Measurements from ENCODE around the gene GUCY1B1.

GUCY1B1 gene

DNA sequence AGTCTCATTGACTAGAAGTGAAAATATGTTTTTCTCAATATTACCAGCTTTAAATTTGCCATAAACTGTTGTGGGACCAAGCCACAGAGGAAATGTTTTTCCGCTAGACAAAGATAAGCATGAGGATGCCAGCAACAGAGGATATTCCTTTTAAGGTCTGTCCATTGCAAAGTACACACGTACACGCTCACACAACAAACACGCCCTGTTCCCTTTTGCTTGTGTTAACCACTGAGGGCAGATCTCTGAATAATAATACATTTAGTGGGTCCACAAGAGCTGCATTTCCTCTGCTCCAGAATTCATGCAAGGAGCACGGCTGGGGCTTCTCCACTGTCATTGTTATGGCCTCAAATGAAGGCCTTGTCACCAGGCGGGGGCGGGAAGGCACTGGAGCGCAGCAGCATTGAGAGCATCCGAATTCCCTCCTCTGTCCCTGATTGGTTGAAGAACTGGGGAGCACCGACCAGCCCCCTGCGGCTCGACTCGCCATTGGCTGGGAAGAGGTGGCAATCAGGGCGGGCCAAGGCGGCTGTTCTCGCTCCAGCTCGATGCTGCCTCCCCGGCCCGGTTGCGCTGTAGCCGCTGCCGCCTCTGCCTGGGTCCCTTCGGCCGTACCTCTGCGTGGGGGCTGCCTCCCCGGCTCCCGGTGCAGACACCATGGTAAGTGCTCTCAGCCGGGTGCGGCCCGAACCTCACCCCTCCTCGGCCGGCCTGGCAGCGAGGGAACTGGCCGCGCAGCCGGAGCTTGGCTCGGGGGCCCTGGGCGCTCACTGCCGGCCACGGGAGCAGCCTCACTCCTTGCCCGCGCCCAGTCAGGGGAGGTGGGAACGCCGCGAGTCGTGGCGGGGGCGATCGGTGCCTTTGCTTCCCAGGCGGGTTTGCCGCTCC, at the start of gene GUCY1B1:
TSS of gene GUCY1B1 (plus strand) at position 541 of the 891 bp plus-strand sequence. CDS start at position 661, 120 bp downstream.
- no peaks in the 10 kb centered on the region for H3K36me3 ChIP-seq (ENCODE audit: control insufficient read depth in 2 of 2, insufficient read depth in 2 of 2, low read length in 2 of 2)
- peak within 1 kb of the TSS; percentile 28 to 69 for H3K9ac ChIP-seq (ENCODE audit: low read depth in 1 of 2, low read length in 2 of 2)
- peaks cover 0 to 2% of the 10 kb centered on the region in 2 donors for H3K4me1 ChIP-seq (ENCODE audit: control insufficient read depth in 2 of 2, insufficient read depth in 2 of 2, low read length in 2 of 2)
- H3K4me3 ChIP-seq (ENCODE audit: low read length in 2 of 2) = peak within 1 kb of the TSS; percentile 58 to 66
- H3K27ac ChIP-seq (ENCODE audit: low read depth in 2 of 2, low read length in 2 of 2) = peak within 1 kb of the TSS; percentile 58 to 66
- H3K27me3 ChIP-seq (ENCODE audit: control insufficient read depth in 2 of 2, insufficient read depth in 2 of 2, low read length in 2 of 2) = peaks cover 0 to 4% of the 10 kb centered on the region in 2 donors
- H3K9me3 ChIP-seq (ENCODE audit: control insufficient read depth in 2 of 2, low read length in 2 of 2) = no peaks in the 10 kb centered on the region

DNA sequence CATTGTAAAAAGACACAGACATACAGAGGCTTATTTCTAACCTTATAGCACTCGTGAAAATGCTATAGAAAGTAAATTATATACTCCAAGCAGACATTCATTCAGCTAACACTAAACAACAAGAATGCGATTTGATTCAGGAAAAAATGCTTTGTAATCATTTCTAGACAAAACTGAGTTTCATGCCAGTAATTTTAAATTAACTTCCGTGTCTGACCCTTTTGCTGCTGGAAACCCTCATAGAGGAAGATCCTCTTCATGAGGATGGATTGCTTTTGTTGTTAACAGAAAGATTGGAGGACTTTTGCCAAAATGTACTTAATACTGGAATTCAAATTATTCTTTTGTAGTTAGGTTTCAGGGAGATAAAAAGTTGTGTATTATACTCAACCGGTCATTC, 48.9 kb upstream of the GUCY1B1 start:
- no peaks in the 10 kb centered on the region for H3K36me3 ChIP-seq (ENCODE audit: control insufficient read depth in 2 of 2, insufficient read depth in 2 of 2, low read length in 2 of 2)
- H3K9ac ChIP-seq (ENCODE audit: low read depth in 1 of 2, low read length in 2 of 2) = no peak overlapping the region
- H3K4me1 ChIP-seq (ENCODE audit: control insufficient read depth in 2 of 2, insufficient read depth in 2 of 2, low read length in 2 of 2) = no peaks in the 10 kb centered on the region
- H3K4me3 ChIP-seq (ENCODE audit: low read length in 2 of 2) = no peak overlapping the region
- no peaks in the 10 kb centered on the region for H3K27me3 ChIP-seq (ENCODE audit: control insufficient read depth in 2 of 2, insufficient read depth in 2 of 2, low read length in 2 of 2)
- no peaks in the 10 kb centered on the region for H3K9me3 ChIP-seq (ENCODE audit: control insufficient read depth in 2 of 2, low read length in 2 of 2)
- H3K27ac ChIP-seq (ENCODE audit: low read depth in 2 of 2, low read length in 2 of 2) = no peak overlapping the region

DNA sequence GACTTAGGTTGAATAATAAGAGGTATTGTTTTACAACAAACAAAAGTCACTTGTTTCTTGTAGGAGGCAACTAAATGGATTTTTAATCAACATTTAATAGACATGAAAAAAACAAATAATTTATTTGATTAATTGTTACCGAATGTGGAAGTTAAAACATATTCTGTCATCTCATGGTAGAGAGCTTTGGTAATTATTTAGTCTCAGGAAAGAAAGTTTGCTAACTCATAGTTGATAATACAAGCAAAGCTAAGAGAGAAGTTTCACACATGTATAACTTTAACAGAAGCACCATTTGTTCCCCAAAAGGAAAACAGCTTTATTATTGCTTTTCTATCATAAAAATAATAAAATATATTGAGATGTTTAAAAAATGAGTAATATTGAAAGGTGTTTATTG, 47.3 kb upstream of the GUCY1B1 start:
- H3K27me3 ChIP-seq (ENCODE audit: control insufficient read depth in 2 of 2, insufficient read depth in 2 of 2, low read length in 2 of 2) = no peaks in the 10 kb centered on the region
- H3K4me3 ChIP-seq (ENCODE audit: low read length in 2 of 2) = no peak overlapping the region
- H3K9me3 ChIP-seq (ENCODE audit: control insufficient read depth in 2 of 2, low read length in 2 of 2) = no peaks in the 10 kb centered on the region
- no peak overlapping the region for H3K9ac ChIP-seq (ENCODE audit: low read depth in 1 of 2, low read length in 2 of 2)
- H3K36me3 ChIP-seq (ENCODE audit: control insufficient read depth in 2 of 2, insufficient read depth in 2 of 2, low read length in 2 of 2) = no peaks in the 10 kb centered on the region
- no peak overlapping the region for H3K27ac ChIP-seq (ENCODE audit: low read depth in 2 of 2, low read length in 2 of 2)
- H3K4me1 ChIP-seq (ENCODE audit: control insufficient read depth in 2 of 2, insufficient read depth in 2 of 2, low read length in 2 of 2) = no peaks in the 10 kb centered on the region

DNA sequence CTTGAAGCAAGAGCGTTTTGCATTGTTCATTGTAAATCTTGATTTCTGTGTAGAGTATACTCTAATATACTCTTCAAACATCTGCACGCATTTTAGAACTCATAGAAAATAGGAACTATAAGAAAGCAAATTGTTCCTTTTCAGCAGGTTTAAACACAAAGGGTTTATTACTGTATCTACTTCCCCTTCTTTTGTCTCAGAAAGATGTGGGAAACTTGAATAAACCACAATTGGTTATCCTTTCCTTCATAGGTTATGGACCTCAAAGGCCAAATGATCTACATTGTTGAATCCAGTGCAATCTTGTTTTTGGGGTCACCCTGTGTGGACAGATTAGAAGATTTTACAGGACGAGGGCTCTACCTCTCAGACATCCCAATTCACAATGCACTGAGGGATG, 46.0 kb upstream of the GUCY1B1 start:
- Histone ChIP-seq H3K9ac (ENCODE audit: low read depth in 1 of 2, low read length in 2 of 2) (no peak overlapping the region), H3K36me3 (ENCODE audit: control insufficient read depth in 2 of 2, insufficient read depth in 2 of 2, low read length in 2 of 2) (no peaks in the 10 kb centered on the region), H3K4me3 (ENCODE audit: low read length in 2 of 2) (no peak overlapping the region), H3K9me3 (ENCODE audit: control insufficient read depth in 2 of 2, low read length in 2 of 2) (no peaks in the 10 kb centered on the region), H3K27me3 (ENCODE audit: control insufficient read depth in 2 of 2, insufficient read depth in 2 of 2, low read length in 2 of 2) (no peaks in the 10 kb centered on the region), H3K4me1 (ENCODE audit: control insufficient read depth in 2 of 2, insufficient read depth in 2 of 2, low read length in 2 of 2) (no peaks in the 10 kb centered on the region), H3K27ac (ENCODE audit: low read depth in 2 of 2, low read length in 2 of 2) (no peak overlapping the region)

DNA sequence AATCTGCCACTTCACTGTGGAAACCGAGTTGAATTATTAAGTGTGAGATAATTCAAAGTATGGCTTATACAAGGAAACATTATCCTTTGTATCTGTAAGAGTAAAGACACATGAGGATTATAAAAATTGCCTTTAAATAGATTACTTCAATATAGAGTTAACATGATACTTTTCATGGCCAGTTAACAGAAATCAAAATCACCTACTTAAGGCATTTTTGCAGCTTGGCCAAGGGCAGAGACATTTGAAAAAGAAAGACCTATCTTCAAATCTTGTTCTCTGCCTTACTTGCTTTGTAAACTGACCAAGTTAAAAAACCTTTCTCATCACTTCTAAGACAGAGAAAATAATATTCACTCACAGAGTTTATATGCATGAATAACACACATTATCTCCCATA, 44.9 kb upstream of the GUCY1B1 start:
- H3K4me3 ChIP-seq (ENCODE audit: low read length in 2 of 2) = no peak overlapping the region
- no peak overlapping the region for H3K9ac ChIP-seq (ENCODE audit: low read depth in 1 of 2, low read length in 2 of 2)
- no peaks in the 10 kb centered on the region for H3K27me3 ChIP-seq (ENCODE audit: control insufficient read depth in 2 of 2, insufficient read depth in 2 of 2, low read length in 2 of 2)
- H3K36me3 ChIP-seq (ENCODE audit: control insufficient read depth in 2 of 2, insufficient read depth in 2 of 2, low read length in 2 of 2) = no peaks in the 10 kb centered on the region
- H3K27ac ChIP-seq (ENCODE audit: low read depth in 2 of 2, low read length in 2 of 2) = no peak overlapping the region
- no peaks in the 10 kb centered on the region for H3K4me1 ChIP-seq (ENCODE audit: control insufficient read depth in 2 of 2, insufficient read depth in 2 of 2, low read length in 2 of 2)
- no peaks in the 10 kb centered on the region for H3K9me3 ChIP-seq (ENCODE audit: control insufficient read depth in 2 of 2, low read length in 2 of 2)

DNA sequence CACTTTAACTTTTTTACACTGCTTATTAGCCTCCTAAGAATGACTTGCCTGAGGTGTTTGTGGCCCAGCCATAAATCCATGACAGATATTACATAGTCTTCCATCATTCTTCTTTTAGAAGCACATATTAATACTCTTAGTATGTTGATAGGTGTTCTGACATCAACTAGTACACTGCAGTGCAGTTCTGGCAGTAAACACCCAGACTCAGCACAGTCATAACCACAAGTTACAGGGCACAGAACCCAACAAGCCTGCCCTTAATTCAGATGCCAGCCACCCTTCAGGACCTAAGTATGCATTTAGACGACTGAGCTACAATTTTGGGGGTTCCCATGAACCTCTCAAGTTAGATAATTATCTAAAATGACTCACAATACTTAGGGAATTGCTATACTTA, 36.5 kb upstream of the GUCY1B1 start:
- no peak overlapping the region for H3K4me3 ChIP-seq (ENCODE audit: low read length in 2 of 2)
- no peaks in the 10 kb centered on the region for H3K9me3 ChIP-seq (ENCODE audit: control insufficient read depth in 2 of 2, low read length in 2 of 2)
- no peaks in the 10 kb centered on the region for H3K36me3 ChIP-seq (ENCODE audit: control insufficient read depth in 2 of 2, insufficient read depth in 2 of 2, low read length in 2 of 2)
- no peaks in the 10 kb centered on the region for H3K27me3 ChIP-seq (ENCODE audit: control insufficient read depth in 2 of 2, insufficient read depth in 2 of 2, low read length in 2 of 2)
- no peak overlapping the region for H3K9ac ChIP-seq (ENCODE audit: low read depth in 1 of 2, low read length in 2 of 2)
- no peak overlapping the region for H3K27ac ChIP-seq (ENCODE audit: low read depth in 2 of 2, low read length in 2 of 2)
- H3K4me1 ChIP-seq (ENCODE audit: control insufficient read depth in 2 of 2, insufficient read depth in 2 of 2, low read length in 2 of 2) = no peaks in the 10 kb centered on the region

DNA sequence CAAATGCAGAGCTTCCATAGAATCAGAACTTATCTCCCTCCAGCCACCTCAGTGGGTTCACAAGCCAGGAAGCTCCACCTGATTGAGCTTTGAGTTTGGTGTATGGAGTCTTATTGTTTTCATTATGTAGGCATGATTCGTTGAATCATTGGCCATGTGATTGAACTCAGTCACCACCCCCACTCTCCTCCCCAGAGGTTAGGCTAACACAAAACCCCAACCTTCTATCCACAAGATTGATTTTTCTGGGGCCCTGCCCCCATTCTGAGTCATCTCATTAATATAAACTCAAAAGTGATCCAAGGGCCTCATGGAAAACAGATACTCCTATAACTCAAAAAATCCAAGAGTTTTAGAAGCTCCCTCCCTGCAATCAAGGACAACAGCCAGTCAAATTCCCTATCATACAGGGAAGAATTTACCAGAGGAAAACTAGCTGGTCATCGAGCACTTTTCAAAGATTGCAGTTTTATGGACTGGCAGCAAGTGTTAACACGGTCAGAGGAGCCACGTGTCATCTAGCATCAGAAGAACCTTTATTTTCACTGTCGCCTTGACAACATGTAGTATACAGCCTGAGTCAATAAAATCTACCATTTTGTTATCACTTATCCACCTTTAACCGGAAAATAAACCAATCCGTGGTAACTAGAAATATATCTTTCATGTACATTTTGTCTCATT, 35.9 kb upstream of the GUCY1B1 start:
- Histone ChIP-seq H3K4me3 (ENCODE audit: low read length in 2 of 2) (no peak overlapping the region), H3K36me3 (ENCODE audit: control insufficient read depth in 2 of 2, insufficient read depth in 2 of 2, low read length in 2 of 2) (no peaks in the 10 kb centered on the region), H3K27me3 (ENCODE audit: control insufficient read depth in 2 of 2, insufficient read depth in 2 of 2, low read length in 2 of 2) (no peaks in the 10 kb centered on the region), H3K9ac (ENCODE audit: low read depth in 1 of 2, low read length in 2 of 2) (no peak overlapping the region), H3K9me3 (ENCODE audit: control insufficient read depth in 2 of 2, low read length in 2 of 2) (no peaks in the 10 kb centered on the region), H3K4me1 (ENCODE audit: control insufficient read depth in 2 of 2, insufficient read depth in 2 of 2, low read length in 2 of 2) (no peaks in the 10 kb centered on the region), H3K27ac (ENCODE audit: low read depth in 2 of 2, low read length in 2 of 2) (no peak overlapping the region)

DNA sequence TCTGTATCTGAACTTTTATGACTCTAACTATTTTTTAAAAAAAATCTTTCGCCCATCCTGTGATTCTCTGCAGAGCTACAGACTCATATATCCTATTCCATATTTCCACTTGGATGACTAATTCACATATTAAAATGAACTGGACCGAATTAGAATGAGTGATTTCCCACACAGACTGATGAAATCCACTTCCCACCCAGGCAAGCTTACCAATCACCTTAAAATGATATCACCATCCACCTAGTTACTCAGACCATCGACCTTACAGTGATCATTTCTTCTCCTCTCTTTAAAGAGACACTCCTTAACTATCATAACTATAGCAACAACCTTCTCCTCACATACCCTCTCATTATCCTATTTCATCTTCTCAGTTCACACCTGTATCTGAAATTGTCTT, 34.1 kb upstream of the GUCY1B1 start:
- H3K36me3 ChIP-seq (ENCODE audit: control insufficient read depth in 2 of 2, insufficient read depth in 2 of 2, low read length in 2 of 2) = no peaks in the 10 kb centered on the region
- H3K27me3 ChIP-seq (ENCODE audit: control insufficient read depth in 2 of 2, insufficient read depth in 2 of 2, low read length in 2 of 2) = no peaks in the 10 kb centered on the region
- H3K9ac ChIP-seq (ENCODE audit: low read depth in 1 of 2, low read length in 2 of 2) = no peak overlapping the region
- no peak overlapping the region for H3K27ac ChIP-seq (ENCODE audit: low read depth in 2 of 2, low read length in 2 of 2)
- H3K9me3 ChIP-seq (ENCODE audit: control insufficient read depth in 2 of 2, low read length in 2 of 2) = no peaks in the 10 kb centered on the region
- no peak overlapping the region for H3K4me3 ChIP-seq (ENCODE audit: low read length in 2 of 2)
- H3K4me1 ChIP-seq (ENCODE audit: control insufficient read depth in 2 of 2, insufficient read depth in 2 of 2, low read length in 2 of 2) = no peaks in the 10 kb centered on the region

DNA sequence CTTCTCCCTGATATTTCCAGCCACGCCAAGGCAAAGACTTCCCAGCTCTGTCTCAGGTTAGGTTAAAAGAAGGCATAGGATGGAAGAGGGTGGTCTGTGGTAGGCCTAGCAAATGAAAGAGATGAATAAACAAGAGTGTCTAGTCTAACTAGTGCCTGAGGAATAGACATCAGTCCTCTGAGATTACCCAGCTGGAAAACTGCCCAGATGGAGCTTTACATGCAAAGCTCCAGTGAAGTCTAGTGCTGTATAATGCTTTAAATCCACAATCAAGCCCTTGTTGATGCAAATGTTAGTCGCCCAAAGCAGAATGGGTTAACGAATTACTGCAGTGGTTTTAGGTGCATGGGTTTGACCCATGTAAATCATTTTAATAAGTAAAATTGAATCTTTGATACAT, 24.8 kb upstream of the GUCY1B1 start:
- no peaks in the 10 kb centered on the region for H3K36me3 ChIP-seq (ENCODE audit: control insufficient read depth in 2 of 2, insufficient read depth in 2 of 2, low read length in 2 of 2)
- no peak overlapping the region for H3K9ac ChIP-seq (ENCODE audit: low read depth in 1 of 2, low read length in 2 of 2)
- H3K27me3 ChIP-seq (ENCODE audit: control insufficient read depth in 2 of 2, insufficient read depth in 2 of 2, low read length in 2 of 2) = no peaks in the 10 kb centered on the region
- no peaks in the 10 kb centered on the region for H3K4me1 ChIP-seq (ENCODE audit: control insufficient read depth in 2 of 2, insufficient read depth in 2 of 2, low read length in 2 of 2)
- no peak overlapping the region for H3K4me3 ChIP-seq (ENCODE audit: low read length in 2 of 2)
- no peaks in the 10 kb centered on the region for H3K9me3 ChIP-seq (ENCODE audit: control insufficient read depth in 2 of 2, low read length in 2 of 2)
- H3K27ac ChIP-seq (ENCODE audit: low read depth in 2 of 2, low read length in 2 of 2) = no peak overlapping the region

DNA sequence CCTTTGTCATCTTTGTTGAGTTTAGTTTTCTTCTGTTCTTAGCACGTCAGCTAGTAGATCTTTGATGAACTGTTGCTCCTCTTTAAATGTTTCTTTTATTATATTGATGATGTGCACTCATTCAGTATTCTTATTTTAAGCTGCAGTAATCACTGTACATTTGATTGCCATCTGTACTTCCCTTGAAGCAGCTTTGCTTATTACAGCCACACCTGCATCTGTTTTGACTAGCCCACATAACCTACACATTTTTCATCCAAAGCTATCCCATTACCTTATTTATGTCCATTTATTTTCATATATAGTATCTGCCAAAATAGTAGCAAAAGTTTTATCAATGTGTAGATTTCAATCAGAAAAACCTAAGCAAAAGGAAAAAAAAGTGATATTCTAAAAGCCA, 23.9 kb upstream of the GUCY1B1 start:
- H3K27ac ChIP-seq (ENCODE audit: low read depth in 2 of 2, low read length in 2 of 2) = no peak overlapping the region
- H3K4me1 ChIP-seq (ENCODE audit: control insufficient read depth in 2 of 2, insufficient read depth in 2 of 2, low read length in 2 of 2) = no peaks in the 10 kb centered on the region
- H3K36me3 ChIP-seq (ENCODE audit: control insufficient read depth in 2 of 2, insufficient read depth in 2 of 2, low read length in 2 of 2) = no peaks in the 10 kb centered on the region
- no peak overlapping the region for H3K9ac ChIP-seq (ENCODE audit: low read depth in 1 of 2, low read length in 2 of 2)
- no peaks in the 10 kb centered on the region for H3K27me3 ChIP-seq (ENCODE audit: control insufficient read depth in 2 of 2, insufficient read depth in 2 of 2, low read length in 2 of 2)
- H3K4me3 ChIP-seq (ENCODE audit: low read length in 2 of 2) = no peak overlapping the region
- H3K9me3 ChIP-seq (ENCODE audit: control insufficient read depth in 2 of 2, low read length in 2 of 2) = no peaks in the 10 kb centered on the region
